Heart left ventricle (tissue), 13 donors: ENCODE measurements around the gene ARHGAP18.

Experiments used
- POLR2A ChIP-seq, 2 donors: fragments of 450-650 bp; IDR thresholded peaks; one replicate each; pipeline ENCODE4 v1.6.1; 2017; ENCODE audit warnings: antibody characterized with exemption in 2 of 2, mild to moderate bottlenecking in 2 of 2, moderate library complexity in 2 of 2
- TF ChIP-seq, protein P1 (sequence below), 12 donors: fragments of 200-600 bp; sonication (generic) in 4 of 12; IDR thresholded peaks; one replicate each; pipeline versions ENCODE4 v1.5.0 to v1.8.0; 2018 to 2022; ENCODE audit warnings: antibody characterized with exemption in 12 of 12, mild to moderate bottlenecking in 5 of 12
- donor health status: ischemic (EF 13 %, LVEDD 7.1; RV severe dilation, severe dysfunction).
- donor health status: DM: no; HTN: yes; CAD: no.
- donor health status: DM: no; HTN: no; CAD: no.
- donor health status: ischemic (EF 25% LVEDD 6.9; RV normal size, moderate dysfunction).
- donor health status: ischemic (EF 25% LVEDD 5.7; RV mildly dilated, moderate dysfunction).
- donor health status: ischemic (EF 35%, LVEDD 5.7; RV mildly dilated, moderate dysfunction).
- donor health status: nonischemic (EF 11% LVEDD 7.7; RV severe dilation, severe dysfunction).
- donor health status: DM: yes; HTN: yes; CAD: no.
- donor health status: PGD.
- donor health status: ischemic (EF 29% LVEDD 5.4; RV normal size, mild dysfunction).
- donor health status: nonischemic (EF 23%, LVEDD 6.1; RV moderate dilation, normal function).

DNA sequence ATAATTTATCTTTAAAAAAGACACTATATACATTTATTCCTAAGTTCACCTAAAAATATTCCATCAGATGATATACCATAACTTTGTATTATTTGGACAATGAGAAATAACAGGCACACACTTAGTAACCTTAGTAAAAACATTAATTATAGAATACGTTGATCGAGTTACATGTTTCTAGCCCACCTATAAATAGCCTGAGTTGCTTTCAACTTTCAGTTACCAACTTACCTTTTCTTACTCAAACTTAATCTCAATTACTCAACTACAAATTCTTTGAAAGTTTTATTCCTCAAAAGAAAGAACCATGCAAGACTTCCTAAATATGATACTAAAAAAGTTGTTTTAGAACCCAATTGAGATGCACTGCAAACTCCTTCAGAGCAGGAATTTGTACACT, 12.2 kb downstream of the ARHGAP18 start:
- TF ChIP-seq, protein P1, sequence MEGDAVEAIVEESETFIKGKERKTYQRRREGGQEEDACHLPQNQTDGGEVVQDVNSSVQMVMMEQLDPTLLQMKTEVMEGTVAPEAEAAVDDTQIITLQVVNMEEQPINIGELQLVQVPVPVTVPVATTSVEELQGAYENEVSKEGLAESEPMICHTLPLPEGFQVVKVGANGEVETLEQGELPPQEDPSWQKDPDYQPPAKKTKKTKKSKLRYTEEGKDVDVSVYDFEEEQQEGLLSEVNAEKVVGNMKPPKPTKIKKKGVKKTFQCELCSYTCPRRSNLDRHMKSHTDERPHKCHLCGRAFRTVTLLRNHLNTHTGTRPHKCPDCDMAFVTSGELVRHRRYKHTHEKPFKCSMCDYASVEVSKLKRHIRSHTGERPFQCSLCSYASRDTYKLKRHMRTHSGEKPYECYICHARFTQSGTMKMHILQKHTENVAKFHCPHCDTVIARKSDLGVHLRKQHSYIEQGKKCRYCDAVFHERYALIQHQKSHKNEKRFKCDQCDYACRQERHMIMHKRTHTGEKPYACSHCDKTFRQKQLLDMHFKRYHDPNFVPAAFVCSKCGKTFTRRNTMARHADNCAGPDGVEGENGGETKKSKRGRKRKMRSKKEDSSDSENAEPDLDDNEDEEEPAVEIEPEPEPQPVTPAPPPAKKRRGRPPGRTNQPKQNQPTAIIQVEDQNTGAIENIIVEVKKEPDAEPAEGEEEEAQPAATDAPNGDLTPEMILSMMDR (IDR thresholded peaks at IDR 0.05), result no peak
- no peak for TF ChIP-seq POLR2A (IDR thresholded peaks at IDR 0.05)
